DND-41 (cell line): ENCODE measurements around the gene ZKSCAN4.

Source experiments
- ATAC-seq: fragments of 200-7000 bp; cut with Tn5 transposase; 3 replicates; pipeline ENCODE4 v1.9.1; 2021; ENCODE audit warnings: low read depth; ENCODE audit not compliant: insufficient read depth
- DNase-seq: peaks from one replicate; pipeline ENCODE4 v3.0.0-alpha.2; 2020
- H2AFZ ChIP-seq: 2 replicates; pipeline ENCODE4 v1.6.0; 2012; ENCODE audit warnings: low read depth, low read length
- H3K27ac ChIP-seq: 2 replicates; pipeline ENCODE4 v1.5.1; 2012; ENCODE audit warnings: low read length, inconsistent platforms
- H3K27me3 ChIP-seq: fragments of 200-600 bp; sonication (generic); 2 replicates; pipeline ENCODE4 v1.6.0; 2012; ENCODE audit warnings: low read length, mild to moderate bottlenecking, inconsistent platforms; ENCODE audit not compliant: insufficient read depth, poor library complexity
- H3K36me3 ChIP-seq: 2 replicates; pipeline ENCODE4 v1.5.1; 2012; ENCODE audit warnings: low read length, inconsistent platforms; ENCODE audit not compliant: insufficient read depth
- H3K4me1 ChIP-seq: 2 replicates; pipeline ENCODE4 v1.5.1; 2012; ENCODE audit warnings: mild to moderate bottlenecking, low read length; ENCODE audit not compliant: insufficient read depth
- H3K4me2 ChIP-seq: 2 replicates; pipeline ENCODE4 v1.6.0; 2012; ENCODE audit warnings: mild to moderate bottlenecking, moderate library complexity, low read length, inconsistent platforms; ENCODE audit not compliant: insufficient read depth
- H3K4me3 ChIP-seq, 2 experiments: fragments of 200-600 bp in 1 of 2; shearing (Covaris generic) in 1 of 2; 2 replicates each; pipeline ENCODE4 v1.5.1; 2012 to 2016; ENCODE audit warnings: inconsistent platforms in 2 of 2, low read length in 2 of 2, mild to moderate bottlenecking in 2 of 2, low read depth in 1 of 2, moderate library complexity in 1 of 2
- H3K79me2 ChIP-seq: 2 replicates; pipeline ENCODE4 v1.6.0; 2012; ENCODE audit warnings: low read length, inconsistent platforms; ENCODE audit not compliant: insufficient read depth
- H3K9ac ChIP-seq: 2 replicates; pipeline ENCODE4 v1.6.0; 2012; ENCODE audit warnings: low read depth, mild to moderate bottlenecking, inconsistent platforms, low read length, moderate library complexity
- H3K9me3 ChIP-seq: 2 replicates; pipeline ENCODE4 v1.5.1; 2012; ENCODE audit warnings: low read length, moderate library complexity, mild to moderate bottlenecking, inconsistent platforms; ENCODE audit not compliant: insufficient read depth, severe bottlenecking
- H4K20me1 ChIP-seq: 2 replicates; pipeline ENCODE4 v1.6.0; 2012; ENCODE audit warnings: low read length; ENCODE audit not compliant: insufficient read depth
- CTCF ChIP-seq: IDR thresholded peaks from 2 replicates; pipeline ENCODE4 v1.5.1; 2012; ENCODE audit warnings: borderline replicate concordance, low read length, moderate library complexity, mild to moderate bottlenecking; ENCODE audit not compliant: poor library complexity, severe bottlenecking; ENCODE audit errors: extremely low read depth
- EZH2 ChIP-seq: IDR thresholded peaks from 3 replicates; pipeline ENCODE4 v1.6.1; 2012; ENCODE audit warnings: borderline replicate concordance, low read depth, mild to moderate bottlenecking, moderate library complexity, low read length, inconsistent platforms; ENCODE audit not compliant: severe bottlenecking

Gene ZKSCAN4

GRCh38 chr6:28248916-28249315 is 3.2 kb downstream of the ZKSCAN4 start:
- Histone ChIP-seq H3K79me2 (peaks cover 22% of the 10 kb centered on the region), H3K4me1 (peaks cover 27% of the 10 kb centered on the region), H3K27me3 (no peaks in the 10 kb centered on the region), H4K20me1 (no peaks in the 10 kb centered on the region), H3K9ac (no peak overlapping the region), H3K4me3 (no peak overlapping the region), H2AFZ (no peak overlapping the region), H3K36me3 (peaks cover 39% of the 10 kb centered on the region), H3K9me3 (no peaks in the 10 kb centered on the region), H3K27ac (no peak overlapping the region), H3K4me2 (no peak overlapping the region)
- TF ChIP-seq CTCF (no peak), EZH2 (no peak)
- ATAC-seq, result no peak
- DNase-seq, result no peak

- no peak for ATAC-seq
These were observed 6.7 kb downstream of the ZKSCAN4 start for GRCh38 chr6:28245206-28245941.

GRCh38 chr6:28243946-28244345 is 8.1 kb downstream of the ZKSCAN4 start:
- H3K4me1 ChIP-seq, result no peaks in the 10 kb centered on the region
- H3K27ac ChIP-seq, result no peak overlapping the region
- no peaks in the 10 kb centered on the region for H3K27me3 ChIP-seq
- TF ChIP-seq CTCF (no peak), EZH2 (no peak)
- no peak overlapping the region for H3K9ac ChIP-seq
- no peaks in the 10 kb centered on the region for H4K20me1 ChIP-seq
- no peak overlapping the region for H3K4me2 ChIP-seq
- H3K4me3 ChIP-seq, result no peak overlapping the region
- H3K79me2 ChIP-seq, result no peaks in the 10 kb centered on the region
- DNase-seq, result no peak
- H2AFZ ChIP-seq, result no peak overlapping the region
- H3K36me3 ChIP-seq, result peaks cover 34% of the 10 kb centered on the region
- H3K9me3 ChIP-seq, result no peaks in the 10 kb centered on the region
- no peak for ATAC-seq

More at GRCh38 chr6:28245206-28245941, 6.7 kb downstream of the ZKSCAN4 start:
- Histone ChIP-seq H3K4me3 (no peak overlapping the region), H3K4me2 (no peak overlapping the region), H3K9ac (no peak overlapping the region), H3K27ac (no peak overlapping the region), H3K4me1 (peaks cover 6% of the 10 kb centered on the region; the same call in 1 of the 2 replicates), H3K79me2 (peaks cover 2% of the 10 kb centered on the region; the same call in 1 of the 2 replicates), H3K36me3 (peaks cover 39% of the 10 kb centered on the region), H2AFZ (no peak overlapping the region), H4K20me1 (no peaks in the 10 kb centered on the region), H3K27me3 (no peaks in the 10 kb centered on the region), H3K9me3 (no peaks in the 10 kb centered on the region)
- no peak for TF ChIP-seq CTCF
- no peak for TF ChIP-seq EZH2
- DNase-seq, result no peak
